Measurements from ENCODE around the gene ZDBF2.
A peak's percentile ranks its signal among the peaks of the same experiment; 100 is the strongest.
"Not testable (repeated sequence)": the region's sequence is repeated elsewhere in the genome, so short reads cannot be mapped to it uniquely, and the experiment has no call there.

ZDBF2 gene

DNA sequence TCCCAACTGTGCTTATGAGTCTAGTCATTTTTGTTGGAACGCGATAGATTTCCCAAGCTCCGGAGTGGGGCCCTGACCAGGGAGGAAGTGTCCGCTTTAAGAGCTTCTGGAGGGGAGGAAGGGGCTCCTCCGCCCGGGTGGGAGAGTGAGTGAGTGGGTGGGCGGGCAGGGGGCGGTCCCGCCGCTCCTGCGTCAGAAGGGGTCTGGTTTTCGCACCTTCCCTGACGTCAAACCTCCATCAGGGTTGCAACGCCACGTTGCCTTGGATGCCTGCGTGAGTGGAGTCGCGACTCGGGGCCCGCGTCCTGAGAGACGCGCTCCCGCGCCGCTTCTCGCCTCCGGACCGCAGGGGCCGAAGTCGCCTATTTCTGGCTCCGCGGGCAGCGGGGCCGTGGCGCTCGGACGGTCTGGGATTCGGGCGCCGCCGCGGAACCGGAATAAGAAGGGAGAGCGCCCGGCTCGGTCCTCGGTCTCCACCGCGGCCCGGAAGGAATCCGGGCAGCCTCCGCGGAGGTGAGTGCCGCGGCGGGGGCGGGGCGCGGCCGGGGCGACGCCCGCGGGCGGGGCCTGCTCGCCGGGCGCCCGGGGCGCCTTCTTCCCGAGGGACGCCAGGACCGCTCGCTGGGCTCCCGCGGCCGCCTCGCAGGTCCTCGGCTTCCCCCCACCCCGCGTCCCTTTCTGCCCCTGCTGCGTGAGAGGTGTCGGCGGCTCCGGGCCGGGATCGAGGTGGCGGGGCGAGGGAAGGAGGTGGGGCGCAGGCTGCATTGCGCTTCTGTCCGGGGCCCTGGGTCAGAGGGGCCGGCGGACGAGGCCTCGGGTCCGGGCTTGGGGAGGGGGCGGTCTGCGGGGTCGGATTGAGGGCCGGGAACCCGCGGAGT is at the start of gene ZDBF2:
Gene ZDBF2, plus strand, starts transcription at position 230 of the 878 bp plus-strand sequence. CDS start 7,187 bp downstream, outside the sequence.
- DNase-seq: peak in 7 of 14 donors; percentile 3 to 65 (median 28)

DNA sequence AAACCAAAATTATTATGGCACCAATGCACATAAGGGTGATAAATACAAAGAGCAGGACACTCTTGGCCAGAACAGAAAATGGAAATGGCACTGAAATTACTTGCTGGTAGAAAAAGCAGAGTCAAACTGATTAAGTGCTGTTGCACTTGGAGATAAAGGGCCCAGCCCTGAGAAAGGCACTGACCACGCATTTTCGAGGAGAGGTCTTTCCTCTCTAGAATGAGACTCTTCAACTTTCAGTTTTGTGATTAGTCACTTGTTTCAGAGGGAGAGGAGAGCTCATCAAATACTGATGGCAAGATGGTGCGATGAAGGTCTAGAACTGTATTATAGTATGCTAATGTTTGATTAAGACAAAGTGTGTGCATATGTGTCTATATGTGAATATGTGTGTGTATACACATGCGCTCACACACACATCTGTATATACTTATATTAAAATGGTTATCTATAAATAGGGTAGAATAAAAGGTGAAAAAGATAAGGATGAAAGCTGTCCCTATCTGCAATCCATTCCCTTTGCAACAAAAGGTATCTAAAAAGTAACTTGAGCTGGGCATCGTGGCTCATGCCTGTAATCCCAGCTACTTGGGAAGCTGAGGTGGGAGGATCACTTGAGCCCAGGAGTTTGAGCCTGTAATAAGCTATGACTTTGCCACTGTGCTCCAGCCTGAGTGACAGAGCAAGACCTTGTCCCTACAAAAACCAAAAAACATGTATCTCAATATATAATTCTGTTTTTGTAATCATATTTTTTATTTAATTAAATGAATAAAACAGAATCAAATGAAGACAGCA is 48.8 kb upstream of the ZDBF2 start:
- DNase-seq: no peak

GRCh38 chr2:206228636-206229035 is 45.8 kb upstream of the ZDBF2 start:
- DNase-seq: not testable (repeated sequence)

DNA sequence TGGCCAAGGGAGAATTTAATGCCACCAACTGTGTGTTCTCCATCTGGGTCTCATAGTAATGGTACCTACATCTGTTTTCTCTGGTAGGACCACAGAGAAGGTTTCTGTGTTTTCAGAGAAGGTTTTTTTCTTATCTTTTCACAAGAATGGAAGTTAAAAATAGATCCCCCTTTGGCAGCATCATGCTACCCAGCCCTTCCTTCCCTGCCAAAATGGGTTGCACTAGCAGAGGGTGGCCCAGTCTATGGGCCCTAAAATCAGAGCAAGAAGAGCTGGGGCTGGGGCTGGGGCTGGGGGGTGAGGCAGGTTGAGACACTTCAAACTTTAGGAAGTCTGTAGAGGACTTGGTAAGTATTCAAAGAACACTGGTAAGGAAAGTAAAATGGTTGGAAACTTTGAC is 44.8 kb upstream of the ZDBF2 start:
- no peak for DNase-seq

DNA sequence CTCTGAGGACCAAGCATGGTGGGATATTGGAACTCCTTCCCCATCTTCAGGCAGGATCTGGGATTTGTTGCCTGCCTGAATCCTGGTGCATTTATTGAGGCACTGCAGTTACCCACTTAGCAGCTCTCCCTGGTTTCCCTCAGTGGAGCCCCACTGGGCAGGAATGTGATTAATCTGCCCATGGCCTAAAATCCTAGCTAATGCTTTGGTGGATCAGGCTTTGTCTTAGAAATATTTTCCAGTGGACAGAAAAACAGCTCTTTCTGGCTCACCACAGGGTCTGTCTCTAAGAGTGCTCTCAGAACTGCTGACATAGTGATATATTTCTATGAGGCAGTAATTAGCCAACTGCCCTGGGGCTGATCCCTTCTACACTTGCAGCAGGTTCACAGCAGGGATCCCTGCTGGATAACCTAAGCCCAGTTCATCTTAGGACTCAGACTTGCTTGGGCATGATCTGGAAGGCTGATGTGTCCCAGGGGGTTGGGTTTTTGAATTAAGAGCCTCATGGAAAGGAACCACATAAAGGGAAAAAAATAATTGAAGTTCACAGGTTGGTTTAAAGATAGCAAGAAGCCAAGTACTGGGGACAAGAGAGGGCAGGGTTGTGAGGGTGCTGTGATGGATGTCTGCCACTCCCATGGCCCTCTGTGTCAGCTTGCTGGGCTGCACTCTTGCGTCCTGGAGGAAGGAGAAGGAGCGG is 44.3 kb upstream of the ZDBF2 start:
- DNase-seq: no peak

- DNase-seq: no peak
These were observed 42.7 kb upstream of the ZDBF2 start for GRCh38 chr2:206231669-206232286.

GRCh38 chr2:206232287-206233035 is 42.0 kb upstream of the ZDBF2 start:
- DNase-seq: no peak

DNA sequence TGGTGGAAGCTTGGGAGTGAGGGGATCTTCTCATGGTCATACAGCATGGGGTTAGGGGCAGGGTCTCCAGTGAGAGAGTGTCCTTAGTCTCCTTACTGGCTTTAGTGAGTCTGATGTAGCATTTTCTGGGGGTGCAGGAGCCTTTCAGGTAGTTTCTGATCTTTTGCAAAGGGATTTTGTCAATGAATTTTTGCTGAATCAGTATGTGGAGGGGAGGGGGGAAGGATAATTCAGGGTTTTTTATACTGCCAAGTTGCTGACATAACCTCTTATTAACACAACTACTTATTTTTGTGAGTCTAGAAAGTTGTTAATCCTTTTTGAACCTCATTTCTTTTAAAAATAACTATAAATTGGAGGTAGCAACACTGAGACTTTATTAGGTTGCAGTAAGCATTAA is 35.3 kb upstream of the ZDBF2 start:
- no peak for DNase-seq

- no peak for DNase-seq
These were observed 34.1 kb upstream of the ZDBF2 start for GRCh38 chr2:206240327-206240726.

DNA sequence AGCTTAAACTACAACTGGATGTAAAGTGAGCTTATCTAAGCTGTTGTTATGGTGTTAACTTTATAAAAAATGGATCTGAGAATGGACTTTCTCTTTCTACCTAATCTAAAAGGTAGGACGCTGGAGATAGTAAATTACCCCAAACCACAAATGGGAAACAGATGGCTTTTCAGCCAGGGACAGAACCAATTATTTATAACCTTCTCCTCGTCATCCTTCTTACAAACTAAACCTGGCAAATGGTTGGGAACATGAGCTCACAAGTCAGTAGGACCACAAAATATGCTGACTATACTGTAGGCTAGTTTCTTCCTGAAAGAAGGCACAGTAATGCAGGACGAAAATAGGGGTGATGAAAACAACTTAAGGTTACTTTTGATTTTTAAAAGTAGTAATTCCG is 32.7 kb upstream of the ZDBF2 start:
- DNase-seq: no peak

GRCh38 chr2:206245265-206245672 is 29.2 kb upstream of the ZDBF2 start:
- DNase-seq: no peak

DNA sequence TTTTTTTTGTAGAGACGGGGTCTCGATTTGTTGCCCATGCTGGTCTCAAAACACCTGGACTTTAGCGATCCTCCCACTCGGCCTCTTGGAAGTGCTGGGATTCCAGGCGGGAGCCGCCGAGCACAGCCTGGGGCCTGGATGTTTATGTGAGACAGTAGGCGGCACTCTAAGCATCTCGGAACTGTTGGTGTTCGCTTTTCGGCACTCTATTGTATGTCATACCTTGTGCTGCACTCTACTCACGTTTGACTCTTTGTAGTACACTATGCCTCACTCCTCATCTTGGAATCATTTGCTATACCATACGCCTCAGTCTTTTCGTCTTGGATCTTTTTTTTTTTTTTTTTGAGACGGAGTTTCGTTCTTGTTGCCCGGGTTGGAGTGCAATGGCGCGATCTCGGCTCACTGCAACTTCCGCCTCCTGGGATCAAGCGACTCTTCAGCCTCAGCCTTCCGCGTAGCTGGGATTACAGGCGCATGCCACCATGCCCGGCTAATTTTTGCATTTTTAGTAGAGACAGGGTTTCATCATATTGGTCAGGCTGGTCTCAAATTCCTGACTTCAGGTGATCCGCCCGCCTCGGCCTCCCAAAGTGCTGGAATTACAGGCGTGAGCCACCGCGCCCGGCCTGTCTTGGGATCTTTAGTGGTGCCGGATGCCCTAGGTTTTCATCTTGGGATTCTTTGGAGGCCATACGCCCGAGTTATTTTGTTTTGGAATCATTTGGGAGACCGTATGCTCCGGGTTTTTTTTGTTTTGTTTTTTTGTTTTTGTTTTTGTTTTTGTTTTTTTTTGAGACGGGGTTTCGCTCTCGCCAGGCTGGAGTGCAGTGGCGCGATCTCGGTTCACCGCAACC is 24.2 kb upstream of the ZDBF2 start:
- peak in 1 of 14 donors; percentile 7 for DNase-seq

- no peak for DNase-seq
These were observed 21.2 kb upstream of the ZDBF2 start for GRCh38 chr2:206253125-206253776.

- DNase-seq: no peak
These were observed 20.7 kb upstream of the ZDBF2 start for GRCh38 chr2:206253777-206254166.

GRCh38 chr2:206255003-206255402 is 19.5 kb upstream of the ZDBF2 start:
- DNase-seq: no peak

GRCh38 chr2:206256706-206257205 is 17.7 kb upstream of the ZDBF2 start:
- no peak for DNase-seq

DNA sequence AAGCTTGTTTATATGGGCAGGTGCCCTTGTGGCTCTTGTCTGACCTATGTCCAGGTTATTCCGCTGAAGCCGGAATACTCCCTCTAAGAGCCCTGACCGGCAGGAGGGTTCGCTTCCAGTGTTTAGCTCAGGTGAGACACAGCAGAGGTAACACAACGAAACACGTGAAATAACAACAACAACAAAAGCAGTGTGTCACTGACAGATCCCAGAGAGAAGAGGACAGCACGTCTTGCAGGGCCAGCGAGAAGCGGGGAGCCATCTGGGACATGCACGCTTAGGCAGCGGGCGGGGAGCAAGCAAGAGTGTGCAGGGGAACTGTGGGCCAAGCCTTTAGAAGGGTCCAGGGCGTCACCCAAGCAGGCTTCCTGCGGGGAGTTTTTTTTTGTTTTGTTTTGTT is 17.1 kb upstream of the ZDBF2 start:
- no peak for DNase-seq

- no peak for DNase-seq
These were observed 16.6 kb upstream of the ZDBF2 start for GRCh38 chr2:206257861-206258260.

GRCh38 chr2:206258615-206259014 is 15.8 kb upstream of the ZDBF2 start:
- DNase-seq: not testable (repeated sequence)

Data from C1 segment of cervical spinal cord (tissue), 14 donors.